Panc1 (cell line): ENCODE results near the gene MYO7A. TPM values are rescaled to one million over a fixed set of nuclear protein-coding genes. Genes with fewer than 3 reads are reported as not detected.
A peak's percentile ranks its signal among the peaks of the same experiment; 100 is the strongest.

Source experiments
- ATAC-seq: fragments of 200-7000 bp; cut with Tn5 transposase; 2 replicates; pipeline ENCODE4 v1.9.1; 2020; ENCODE audit warnings: mild to moderate bottlenecking, moderate library complexity
- BruUV-seq: library from RNA; stranded (reverse); fragments of 400-500 nt; replicated peaks from 2 replicates; lab custom pipeline; 2021; lab: Mats Ljungman, UMichigan
- CTCF ChIA-PET: fragments of 300-600 bp; sonication (Branson Sonifier 250); formaldehyde crosslinking; loops from one replicate; lab custom pipeline; 2022; ENCODE audit warnings: antibody characterized with exemption; lab: Charles Lee
- POLR2A ChIA-PET: fragments of 300-600 bp; sonication (Branson Sonifier 250); formaldehyde crosslinking; loops from one replicate; lab custom pipeline; 2022; ENCODE audit warnings: antibody characterized with exemption; lab: Charles Lee
- DNase-seq: peaks from one replicate; pipeline ENCODE4 v3.0.0-alpha.2; 2010; ENCODE audit warnings: low read depth, low spot score
- H3K27ac ChIP-seq: 2 replicates; pipeline ENCODE4 v1.5.1; 2011; ENCODE audit warnings: mild to moderate bottlenecking, low read length, inconsistent platforms
- H3K27me3 ChIP-seq: fragments of 200-500 bp; sonication (Bioruptor generic); 2 replicates; pipeline ENCODE4 v1.6.0; 2014; ENCODE audit warnings: low read length, inconsistent platforms; ENCODE audit not compliant: control insufficient read depth, insufficient read depth
- H3K36me3 ChIP-seq: fragments of 200-500 bp; sonication (Bioruptor generic); 2 replicates; pipeline ENCODE4 v1.5.1; 2014; ENCODE audit warnings: inconsistent platforms, mild to moderate bottlenecking, low read length, moderate library complexity; ENCODE audit not compliant: control insufficient read depth, insufficient read depth
- H3K4me1 ChIP-seq: 2 replicates; pipeline ENCODE4 v1.5.1; 2011; ENCODE audit warnings: inconsistent platforms, mild to moderate bottlenecking, low read length, moderate library complexity; ENCODE audit not compliant: control insufficient read depth, insufficient read depth
- H3K4me3 ChIP-seq, 2 experiments: 2 replicates each; pipeline ENCODE4 v1.5.1; 2011 to 2012; ENCODE audit warnings: low read depth in 2 of 2, low read length in 2 of 2, mild to moderate bottlenecking in 2 of 2, inconsistent platforms in 1 of 2, moderate library complexity in 1 of 2
- H3K9me3 ChIP-seq: fragments of 200-500 bp; sonication (Bioruptor generic); 2 replicates; pipeline ENCODE4 v1.5.1; 2014; ENCODE audit warnings: low read depth, mild to moderate bottlenecking, inconsistent platforms, low read length, moderate library complexity; ENCODE audit not compliant: control insufficient read depth, insufficient read depth
- POLR2AphosphoS5 ChIP-seq: IDR thresholded peaks from 2 replicates; pipeline ENCODE4 v1.6.1; 2012; ENCODE audit warnings: mild to moderate bottlenecking, low read depth, low read length, moderate library complexity
- SIN3A ChIP-seq: IDR thresholded peaks from 2 replicates; pipeline ENCODE4 v1.6.1; 2012; ENCODE audit warnings: low read depth, mild to moderate bottlenecking, low read length, moderate library complexity, borderline replicate concordance; ENCODE audit not compliant: insufficient read depth
- TCF7L2 ChIP-seq: IDR thresholded peaks from 2 replicates; pipeline ENCODE4 v1.6.1; 2011; ENCODE audit warnings: mild to moderate bottlenecking, low read depth, low read length, inconsistent platforms
- in situ Hi-C: cut with HindIII; loops from 2 replicates; pipeline ENCODE4 v1.10.0; 2016; ENCODE audit warnings: low sequenced_read_pairs, low pct_unique_long_range_greater_than_20kb
- intact Hi-C: fragments of 100-400 bp; cut with micrococcal nuclease; formaldehyde crosslinking; loops from one replicate; pipeline ENCODE4 v1.10.0; 2022; ENCODE audit not compliant: unreplicated experiment
- total RNA-seq: library from RNA; stranded (reverse); gene quantifications from one replicate; pipeline ENCODE4 v1.2.1, GENCODE V29; 2021; ENCODE audit not compliant: unreplicated experiment
- TF ChIP-seq, protein P1 (sequence below): fragments of 450-650 bp; IDR thresholded peaks from 2 replicates; pipeline ENCODE4 v1.5.1; 2017; ENCODE audit warnings: mild to moderate bottlenecking
- TF ChIP-seq, protein P2 (sequence below), 2 experiments: IDR thresholded peaks; 2 replicates each; pipeline ENCODE4 v1.6.1; 2011 to 2012; ENCODE audit warnings: low read depth in 2 of 2, control low read depth in 1 of 2, low read length in 1 of 2, mild to moderate bottlenecking in 1 of 2, moderate library complexity in 1 of 2; ENCODE audit not compliant: insufficient read depth in 1 of 2

The MYO7A gene
- total RNA-seq, 1 experiment from 2014 or later: 1.3 TPM

- no TSS peak for BruUV-seq
- DNase-seq (no peak), ATAC-seq (no peak)
- TF ChIP-seq SIN3A: no peak
- no peak for TF ChIP-seq POLR2AphosphoS5
- TF ChIP-seq, protein P1, sequence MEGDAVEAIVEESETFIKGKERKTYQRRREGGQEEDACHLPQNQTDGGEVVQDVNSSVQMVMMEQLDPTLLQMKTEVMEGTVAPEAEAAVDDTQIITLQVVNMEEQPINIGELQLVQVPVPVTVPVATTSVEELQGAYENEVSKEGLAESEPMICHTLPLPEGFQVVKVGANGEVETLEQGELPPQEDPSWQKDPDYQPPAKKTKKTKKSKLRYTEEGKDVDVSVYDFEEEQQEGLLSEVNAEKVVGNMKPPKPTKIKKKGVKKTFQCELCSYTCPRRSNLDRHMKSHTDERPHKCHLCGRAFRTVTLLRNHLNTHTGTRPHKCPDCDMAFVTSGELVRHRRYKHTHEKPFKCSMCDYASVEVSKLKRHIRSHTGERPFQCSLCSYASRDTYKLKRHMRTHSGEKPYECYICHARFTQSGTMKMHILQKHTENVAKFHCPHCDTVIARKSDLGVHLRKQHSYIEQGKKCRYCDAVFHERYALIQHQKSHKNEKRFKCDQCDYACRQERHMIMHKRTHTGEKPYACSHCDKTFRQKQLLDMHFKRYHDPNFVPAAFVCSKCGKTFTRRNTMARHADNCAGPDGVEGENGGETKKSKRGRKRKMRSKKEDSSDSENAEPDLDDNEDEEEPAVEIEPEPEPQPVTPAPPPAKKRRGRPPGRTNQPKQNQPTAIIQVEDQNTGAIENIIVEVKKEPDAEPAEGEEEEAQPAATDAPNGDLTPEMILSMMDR: no peak
- TF ChIP-seq, protein P2, sequence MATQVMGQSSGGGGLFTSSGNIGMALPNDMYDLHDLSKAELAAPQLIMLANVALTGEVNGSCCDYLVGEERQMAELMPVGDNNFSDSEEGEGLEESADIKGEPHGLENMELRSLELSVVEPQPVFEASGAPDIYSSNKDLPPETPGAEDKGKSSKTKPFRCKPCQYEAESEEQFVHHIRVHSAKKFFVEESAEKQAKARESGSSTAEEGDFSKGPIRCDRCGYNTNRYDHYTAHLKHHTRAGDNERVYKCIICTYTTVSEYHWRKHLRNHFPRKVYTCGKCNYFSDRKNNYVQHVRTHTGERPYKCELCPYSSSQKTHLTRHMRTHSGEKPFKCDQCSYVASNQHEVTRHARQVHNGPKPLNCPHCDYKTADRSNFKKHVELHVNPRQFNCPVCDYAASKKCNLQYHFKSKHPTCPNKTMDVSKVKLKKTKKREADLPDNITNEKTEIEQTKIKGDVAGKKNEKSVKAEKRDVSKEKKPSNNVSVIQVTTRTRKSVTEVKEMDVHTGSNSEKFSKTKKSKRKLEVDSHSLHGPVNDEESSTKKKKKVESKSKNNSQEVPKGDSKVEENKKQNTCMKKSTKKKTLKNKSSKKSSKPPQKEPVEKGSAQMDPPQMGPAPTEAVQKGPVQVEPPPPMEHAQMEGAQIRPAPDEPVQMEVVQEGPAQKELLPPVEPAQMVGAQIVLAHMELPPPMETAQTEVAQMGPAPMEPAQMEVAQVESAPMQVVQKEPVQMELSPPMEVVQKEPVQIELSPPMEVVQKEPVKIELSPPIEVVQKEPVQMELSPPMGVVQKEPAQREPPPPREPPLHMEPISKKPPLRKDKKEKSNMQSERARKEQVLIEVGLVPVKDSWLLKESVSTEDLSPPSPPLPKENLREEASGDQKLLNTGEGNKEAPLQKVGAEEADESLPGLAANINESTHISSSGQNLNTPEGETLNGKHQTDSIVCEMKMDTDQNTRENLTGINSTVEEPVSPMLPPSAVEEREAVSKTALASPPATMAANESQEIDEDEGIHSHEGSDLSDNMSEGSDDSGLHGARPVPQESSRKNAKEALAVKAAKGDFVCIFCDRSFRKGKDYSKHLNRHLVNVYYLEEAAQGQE (IDR thresholded peaks at IDR 0.05; ENCODE audit: insufficient read depth in 1 of 2, low read depth in 2 of 2, low read length in 1 of 2): no peak
- TF ChIP-seq TCF7L2: no peak
- Histone ChIP-seq H3K27me3 (no peaks in the 10 kb centered on the region), H3K36me3 (no peaks in the 10 kb centered on the region), H3K27ac (no peak overlapping the region), H3K4me3 (no peak overlapping the region), H3K9me3 (peaks cover 4% of the 10 kb centered on the region; the same call in 1 of the 2 replicates), H3K4me1 (no peaks in the 10 kb centered on the region)
- in situ Hi-C loops: no loop called here
- ChIA-PET CTCF (no interaction called here), POLR2A (interaction anchor here (0.6 kb wide), 1 partner anchor 465 kb away, joined by 4 read pairs; no protein-coding TSS in a partner anchor)
- intact Hi-C loops: no loop called here
Measured at GRCh38 chr11:77249427-77249826, 121.4 kb downstream of the MYO7A start.

GRCh38 chr11:77250881-77251640, 123.0 kb downstream of the MYO7A start:
- POLR2A ChIA-PET: interaction anchor here (0.9 kb wide), 1 partner anchor 42 kb away, joined by 3 read pairs; no protein-coding TSS in a partner anchor
- H3K4me3 ChIP-seq: no peak overlapping the region
- ATAC-seq: peak; percentile 80
- DNase-seq: peak; percentile 57
- no TSS peak for BruUV-seq
- peaks cover 4% of the 10 kb centered on the region; the same call in 1 of the 2 replicates for H3K9me3 ChIP-seq
- in situ Hi-C loops: no loop called here
- no peak overlapping the region for H3K27ac ChIP-seq
- H3K36me3 ChIP-seq: no peaks in the 10 kb centered on the region
- no peaks in the 10 kb centered on the region for H3K27me3 ChIP-seq
- H3K4me1 ChIP-seq: no peaks in the 10 kb centered on the region
- CTCF ChIA-PET: no interaction called here
- intact Hi-C loops: no loop called here
- TF ChIP-seq SIN3A (no peak), POLR2AphosphoS5 (no peak), TCF7L2 (no peak)
- TF ChIP-seq, protein P1: no peak
- TF ChIP-seq, protein P2 (IDR thresholded peaks at IDR 0.05; ENCODE audit: insufficient read depth in 1 of 2, low read depth in 2 of 2, low read length in 1 of 2): no peak
